Measurements from ENCODE around the gene TTLL11. TPM values are rescaled to one million over a fixed set of nuclear protein-coding genes. Genes with fewer than 3 reads are reported as not detected.

The TTLL11 gene
- total RNA-seq, 2 experiments from 2014 or later: 0.56 to 1.4 TPM

- DNase-seq (no peak), ATAC-seq (no peak)
- no peaks in the 10 kb centered on the region for H3K27me3 Mint-ChIP-seq
- H3K4me3 Mint-ChIP-seq: no peak overlapping the region
- H3K27ac Mint-ChIP-seq: no peak overlapping the region
- peaks cover 7% of the 10 kb centered on the region for H3K4me1 Mint-ChIP-seq (ENCODE audit: low read depth)
- ChIA-PET CTCF (no interaction called here), POLR2A (no interaction called here)
- TF ChIP-seq, protein P1, sequence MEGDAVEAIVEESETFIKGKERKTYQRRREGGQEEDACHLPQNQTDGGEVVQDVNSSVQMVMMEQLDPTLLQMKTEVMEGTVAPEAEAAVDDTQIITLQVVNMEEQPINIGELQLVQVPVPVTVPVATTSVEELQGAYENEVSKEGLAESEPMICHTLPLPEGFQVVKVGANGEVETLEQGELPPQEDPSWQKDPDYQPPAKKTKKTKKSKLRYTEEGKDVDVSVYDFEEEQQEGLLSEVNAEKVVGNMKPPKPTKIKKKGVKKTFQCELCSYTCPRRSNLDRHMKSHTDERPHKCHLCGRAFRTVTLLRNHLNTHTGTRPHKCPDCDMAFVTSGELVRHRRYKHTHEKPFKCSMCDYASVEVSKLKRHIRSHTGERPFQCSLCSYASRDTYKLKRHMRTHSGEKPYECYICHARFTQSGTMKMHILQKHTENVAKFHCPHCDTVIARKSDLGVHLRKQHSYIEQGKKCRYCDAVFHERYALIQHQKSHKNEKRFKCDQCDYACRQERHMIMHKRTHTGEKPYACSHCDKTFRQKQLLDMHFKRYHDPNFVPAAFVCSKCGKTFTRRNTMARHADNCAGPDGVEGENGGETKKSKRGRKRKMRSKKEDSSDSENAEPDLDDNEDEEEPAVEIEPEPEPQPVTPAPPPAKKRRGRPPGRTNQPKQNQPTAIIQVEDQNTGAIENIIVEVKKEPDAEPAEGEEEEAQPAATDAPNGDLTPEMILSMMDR (IDR thresholded peaks at IDR 0.05): no peak
- H3K36me3 Mint-ChIP-seq (ENCODE audit: low read depth): no peaks in the 10 kb centered on the region
- intact Hi-C loops (cut with micrococcal nuclease): no loop called here
- no peaks in the 10 kb centered on the region for H3K9me3 Mint-ChIP-seq
These were observed 77.8 kb downstream of the TTLL11 start for GRCh38 chr9:122015170-122015821.

DNA sequence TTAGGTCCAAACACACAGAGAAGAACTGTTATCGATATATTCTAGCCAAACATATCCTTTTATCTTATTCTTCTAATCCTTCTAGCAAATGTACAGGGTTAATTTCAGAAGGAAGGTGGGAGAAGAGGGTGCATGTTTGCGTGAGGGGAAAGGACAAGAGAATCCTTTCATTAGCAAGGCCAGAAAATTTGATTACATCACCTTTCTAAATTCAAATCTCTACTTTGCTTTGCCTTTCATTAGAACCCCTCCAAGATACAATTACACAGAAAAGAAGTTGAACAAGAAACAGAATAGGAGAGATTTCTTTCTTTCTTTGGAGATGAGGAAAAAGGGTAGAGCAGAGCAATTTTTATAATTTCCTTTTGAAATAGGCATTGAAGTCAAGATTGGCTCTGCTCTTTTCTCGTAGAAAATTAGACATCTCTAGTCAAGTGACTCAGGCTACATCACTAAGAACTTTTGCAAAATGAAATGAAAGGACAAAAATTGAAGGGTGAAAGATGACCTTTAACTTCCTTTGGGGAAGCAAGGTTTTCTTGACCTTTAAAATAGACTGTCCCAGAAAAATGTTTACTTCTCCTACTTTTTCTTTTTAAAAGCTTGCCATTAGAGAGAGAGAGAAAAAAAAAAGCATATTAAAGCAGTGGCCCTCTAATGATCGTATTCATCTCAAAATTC, 81.2 kb downstream of the TTLL11 start:
- Mint-ChIP-seq H3K27ac (no peak overlapping the region), H3K4me3 (no peak overlapping the region), H3K36me3 (ENCODE audit: low read depth) (no peaks in the 10 kb centered on the region), H3K9me3 (no peaks in the 10 kb centered on the region), H3K27me3 (no peaks in the 10 kb centered on the region), H3K4me1 (ENCODE audit: low read depth) (peaks cover 7% of the 10 kb centered on the region)
- DNase-seq: no peak
- CTCF ChIA-PET: interaction anchor here (1.0 kb wide), 1 partner anchor 325 kb away, joined by 3 read pairs; no protein-coding TSS in a partner anchor
- ATAC-seq: no peak
- TF ChIP-seq, protein P1 (IDR thresholded peaks at IDR 0.05): no peak
- intact Hi-C loops (cut with micrococcal nuclease): no loop called here
- POLR2A ChIA-PET: interaction anchor here (0.6 kb wide), 1 partner anchor 13 kb away, joined by 3 read pairs; no protein-coding TSS in a partner anchor

DNA sequence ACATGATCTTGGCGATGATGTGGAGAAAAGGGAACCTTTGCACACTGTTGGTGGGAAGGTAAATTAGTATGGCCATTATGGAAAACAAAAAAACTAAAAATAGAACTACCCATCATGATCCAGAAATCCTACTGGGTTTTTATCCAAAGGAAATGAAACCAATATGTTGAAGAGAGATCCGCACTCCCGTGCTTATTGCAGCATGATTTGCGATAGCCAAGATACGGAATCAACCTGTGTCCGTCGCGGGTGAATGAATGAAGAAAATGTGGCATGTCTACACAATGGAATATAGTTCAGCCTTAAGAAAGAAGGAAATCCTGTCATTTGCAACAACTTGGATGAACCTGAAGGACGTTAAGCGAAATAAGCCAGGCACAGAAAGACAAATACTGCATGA, 84.5 kb downstream of the TTLL11 start:
- ChIA-PET CTCF (no interaction called here), POLR2A (no interaction called here)
- intact Hi-C loops (cut with micrococcal nuclease): no loop called here
- ATAC-seq (no peak), DNase-seq (no peak)
- Mint-ChIP-seq H3K36me3 (ENCODE audit: low read depth) (no peaks in the 10 kb centered on the region), H3K4me3 (no peak overlapping the region), H3K27me3 (no peaks in the 10 kb centered on the region), H3K27ac (no peak overlapping the region), H3K4me1 (ENCODE audit: low read depth) (peaks cover 7% of the 10 kb centered on the region), H3K9me3 (no peaks in the 10 kb centered on the region)
- TF ChIP-seq, protein P1 (IDR thresholded peaks at IDR 0.05): no peak

- Mint-ChIP-seq H3K9me3 (no peaks in the 10 kb centered on the region), H3K4me3 (no peak overlapping the region), H3K4me1 (ENCODE audit: low read depth) (peaks cover 7% of the 10 kb centered on the region), H3K27me3 (no peaks in the 10 kb centered on the region), H3K36me3 (ENCODE audit: low read depth) (no peaks in the 10 kb centered on the region), H3K27ac (no peak overlapping the region)
- TF ChIP-seq, protein P1 (IDR thresholded peaks at IDR 0.05): no peak
- no peak for ATAC-seq
- intact Hi-C loops (cut with micrococcal nuclease): no loop called here
- POLR2A ChIA-PET: no interaction called here
- CTCF ChIA-PET: no interaction called here
- no peak for DNase-seq
These were observed 85.3 kb downstream of the TTLL11 start for GRCh38 chr9:122007837-122008236.

DNA sequence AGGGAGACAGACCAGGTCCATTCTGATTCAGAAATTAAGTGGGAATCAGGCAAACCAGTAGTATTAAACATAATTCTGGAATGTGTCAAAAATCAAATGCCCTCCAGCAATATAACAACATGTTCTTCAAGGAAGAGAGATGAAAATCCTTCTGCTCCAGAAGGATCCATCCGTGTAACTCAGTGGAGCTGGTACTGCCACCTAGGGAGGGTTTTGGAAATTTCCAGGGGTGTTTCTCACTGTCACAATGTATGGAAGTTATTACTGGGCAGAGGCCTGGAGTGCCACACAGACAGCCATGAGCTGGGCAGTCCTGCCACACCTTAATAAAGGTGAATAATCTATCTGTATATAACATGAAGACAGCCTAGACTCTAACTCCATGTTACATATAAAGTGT, 87.5 kb downstream of the TTLL11 start:
- H3K4me3 Mint-ChIP-seq: no peak overlapping the region
- H3K4me1 Mint-ChIP-seq (ENCODE audit: low read depth): no peaks in the 10 kb centered on the region
- POLR2A ChIA-PET: no interaction called here
- H3K36me3 Mint-ChIP-seq (ENCODE audit: low read depth): no peaks in the 10 kb centered on the region
- CTCF ChIA-PET: no interaction called here
- DNase-seq: no peak
- intact Hi-C loops (cut with micrococcal nuclease): no loop called here
- no peaks in the 10 kb centered on the region for H3K9me3 Mint-ChIP-seq
- ATAC-seq: no peak
- no peak overlapping the region for H3K27ac Mint-ChIP-seq
- H3K27me3 Mint-ChIP-seq: no peaks in the 10 kb centered on the region
- TF ChIP-seq, protein P1 (IDR thresholded peaks at IDR 0.05): no peak

Data from activated CD8-positive, alpha-beta T cell treated with anti-CD3 and anti-CD28 coated beads for 36 hours (primary cell).